HUES64 (cell line): ENCODE measurements around the gene PHC1.
A peak's percentile ranks its signal among the peaks of the same experiment; 100 is the strongest.

Source experiments
- H3K27ac ChIP-seq: 2 replicates; pipeline ENCODE4 v1.7.0; 2013; ENCODE audit warnings: low read depth, low read length, inconsistent platforms
- H3K27me3 ChIP-seq: 2 replicates; pipeline ENCODE4 v1.6.1; 2013; ENCODE audit warnings: mild to moderate bottlenecking, low read length; ENCODE audit not compliant: insufficient read depth
- H3K36me3 ChIP-seq: 2 replicates; pipeline ENCODE4 v1.6.1; 2013; ENCODE audit warnings: mild to moderate bottlenecking, low read length; ENCODE audit not compliant: insufficient read depth
- H3K4me1 ChIP-seq: 2 replicates; pipeline ENCODE4 v1.6.1; 2013; ENCODE audit warnings: mild to moderate bottlenecking, low read length, moderate library complexity; ENCODE audit not compliant: insufficient read depth
- H3K4me3 ChIP-seq: 2 replicates; pipeline ENCODE4 v1.5.1; 2013; ENCODE audit warnings: mild to moderate bottlenecking, low read length, moderate library complexity
- H3K9ac ChIP-seq: 2 replicates; pipeline ENCODE4 v1.6.1; 2013; ENCODE audit warnings: mild to moderate bottlenecking, low read depth, low read length
- H3K9me3 ChIP-seq: 2 replicates; pipeline ENCODE4 v1.6.1; 2013; ENCODE audit warnings: low read depth, low read length; ENCODE audit not compliant: insufficient read depth
- WGBS: fragments of 150-250, 120-280 bp; methylation state at CpG from one replicate; pipeline ENCODE4 v1.1.7; 2013; ENCODE audit warnings: missing lambda C conversion rate; 5-methylcytosine and 5-hydroxymethylcytosine counted together

The PHC1 gene

DNA sequence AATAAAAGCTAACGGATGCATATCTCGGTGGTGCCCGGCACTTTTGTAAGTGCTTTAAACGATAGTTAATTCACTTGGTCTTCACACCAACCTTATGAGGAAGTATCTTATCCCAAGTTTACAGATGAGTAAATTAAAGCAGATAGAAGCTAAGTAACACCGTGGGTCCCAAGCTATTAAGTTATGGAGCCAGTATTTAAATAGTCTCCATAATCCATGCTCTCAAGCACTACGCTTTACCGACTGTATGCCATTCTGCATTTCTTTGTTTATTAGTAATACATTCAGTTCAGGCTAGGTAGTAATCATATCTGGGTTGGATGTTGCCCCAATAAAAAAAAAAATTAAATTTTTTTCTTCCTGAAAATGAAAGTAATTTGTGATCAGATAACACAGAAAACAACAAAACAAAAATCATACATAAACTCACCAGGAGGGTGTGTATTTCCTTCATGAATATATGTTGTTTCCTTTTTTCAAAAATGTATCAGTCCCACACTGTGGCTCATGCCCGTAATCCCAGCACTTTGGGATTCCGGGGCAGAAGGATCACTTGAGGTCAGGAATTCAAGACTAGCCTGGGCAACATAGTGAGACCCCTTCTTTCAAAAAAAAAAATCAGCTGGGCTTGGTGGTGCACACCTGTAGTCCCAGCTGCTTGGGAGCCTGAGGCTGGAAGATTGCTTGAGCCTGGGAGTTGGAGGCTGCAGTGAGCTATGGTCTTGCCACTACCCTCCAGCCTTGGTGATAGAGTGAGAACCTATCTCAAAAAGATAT is 36.6 kb downstream of the PHC1 start:
- H3K27ac ChIP-seq, result no peak overlapping the region
- WGBS, result 60% methylated on average over 7 of the region's 9 CpGs
- H3K9ac ChIP-seq, result peak overlapping the region; percentile 93
- no peaks in the 10 kb centered on the region for H3K27me3 ChIP-seq
- H3K4me3 ChIP-seq, result peak overlapping the region; percentile 85
- peaks cover 25% of the 10 kb centered on the region for H3K36me3 ChIP-seq
- H3K9me3 ChIP-seq, result peaks cover 33% of the 10 kb centered on the region
- peaks cover 13% of the 10 kb centered on the region for H3K4me1 ChIP-seq

DNA sequence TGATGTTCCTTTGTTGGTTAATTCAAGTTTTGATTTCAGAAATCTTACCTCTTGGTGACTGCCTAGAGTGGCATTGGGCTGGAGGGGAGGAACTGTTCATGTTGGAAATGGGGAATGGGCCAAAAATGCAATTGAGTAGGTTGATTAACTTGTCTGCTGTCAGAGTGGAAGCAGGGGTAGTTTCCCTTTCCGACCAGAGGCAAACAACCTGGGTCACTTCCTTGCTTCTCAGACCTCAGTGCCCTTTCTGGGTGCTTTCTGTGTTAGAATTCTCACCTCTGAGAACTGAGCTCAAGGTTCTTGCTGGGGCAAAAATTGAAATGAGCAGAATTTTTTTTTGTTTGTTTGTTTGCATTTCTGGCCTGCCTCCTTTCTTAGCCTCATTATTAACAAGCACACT is 37.4 kb downstream of the PHC1 start:
- peaks cover 22% of the 10 kb centered on the region for H3K36me3 ChIP-seq
- WGBS, result 94% methylated on average over 1 of the region's 1 CpG
- peaks cover 13% of the 10 kb centered on the region for H3K4me1 ChIP-seq
- H3K27ac ChIP-seq, result no peak overlapping the region
- H3K4me3 ChIP-seq, result no peak overlapping the region
- H3K27me3 ChIP-seq, result no peaks in the 10 kb centered on the region
- no peak overlapping the region for H3K9ac ChIP-seq
- peaks cover 35% of the 10 kb centered on the region for H3K9me3 ChIP-seq

DNA sequence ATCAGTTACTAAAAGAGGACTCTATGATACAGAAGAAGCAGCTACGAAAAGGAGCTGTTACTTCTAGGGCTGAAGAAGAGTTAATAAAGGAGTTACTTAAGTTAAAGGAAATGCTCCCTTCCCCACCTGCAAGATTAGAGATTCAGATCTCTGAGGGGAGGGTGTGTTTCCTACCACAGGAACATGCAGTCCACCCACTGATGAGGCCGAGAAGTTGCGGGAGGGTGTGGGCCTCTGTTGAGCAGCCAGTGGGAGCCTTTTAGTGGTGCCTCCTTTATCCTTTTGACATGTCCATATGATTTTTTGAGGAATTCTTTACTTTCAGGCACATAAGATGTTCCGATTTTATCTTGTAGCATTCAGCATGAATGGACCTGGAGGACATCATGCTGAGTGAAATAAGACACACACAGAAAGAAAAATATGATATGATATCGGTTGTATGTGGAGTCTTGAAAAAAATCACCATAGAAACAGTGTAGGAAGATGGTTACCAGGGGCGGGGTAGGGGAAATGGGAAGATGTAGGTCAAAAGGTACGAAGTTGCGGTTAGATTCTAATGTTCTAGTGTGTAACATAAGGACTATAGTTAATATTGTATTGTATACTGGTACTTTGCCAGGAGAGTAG is 39.6 kb downstream of the PHC1 start:
- Histone ChIP-seq H3K27me3 (no peaks in the 10 kb centered on the region), H3K4me3 (no peak overlapping the region), H3K27ac (no peak overlapping the region), H3K9me3 (peaks cover 35% of the 10 kb centered on the region), H3K9ac (no peak overlapping the region), H3K36me3 (peaks cover 22% of the 10 kb centered on the region), H3K4me1 (peaks cover 3% of the 10 kb centered on the region; the same call in 1 of the 2 replicates)
- 96% methylated on average over 8 of the region's 8 CpGs for WGBS

DNA sequence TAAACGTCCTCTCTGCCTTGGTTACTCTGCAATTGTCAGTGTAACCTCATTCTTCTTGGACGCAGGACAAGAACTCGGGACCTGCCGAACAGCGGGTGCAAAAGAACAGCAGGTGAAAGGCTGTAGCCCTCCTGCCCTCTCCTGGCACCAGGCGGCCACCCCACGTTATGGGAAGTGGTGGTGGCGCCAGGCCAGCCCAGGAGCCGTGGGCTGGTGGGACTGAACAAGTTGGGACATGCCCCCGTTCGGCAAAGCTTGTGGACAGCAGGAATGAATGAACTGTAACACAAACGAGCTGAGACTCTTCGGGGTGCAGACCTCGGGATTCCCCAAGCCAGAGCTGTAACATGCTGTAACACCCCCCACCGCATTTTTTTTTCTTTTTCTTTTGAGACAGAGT is 41.8 kb downstream of the PHC1 start:
- Histone ChIP-seq H3K36me3 (peaks cover 22% of the 10 kb centered on the region), H3K4me1 (no peaks in the 10 kb centered on the region), H3K27ac (no peak overlapping the region), H3K9me3 (peaks cover 35% of the 10 kb centered on the region), H3K4me3 (no peak overlapping the region), H3K9ac (no peak overlapping the region), H3K27me3 (no peaks in the 10 kb centered on the region)
- WGBS, result 92% methylated on average over 15 of the region's 15 CpGs

DNA sequence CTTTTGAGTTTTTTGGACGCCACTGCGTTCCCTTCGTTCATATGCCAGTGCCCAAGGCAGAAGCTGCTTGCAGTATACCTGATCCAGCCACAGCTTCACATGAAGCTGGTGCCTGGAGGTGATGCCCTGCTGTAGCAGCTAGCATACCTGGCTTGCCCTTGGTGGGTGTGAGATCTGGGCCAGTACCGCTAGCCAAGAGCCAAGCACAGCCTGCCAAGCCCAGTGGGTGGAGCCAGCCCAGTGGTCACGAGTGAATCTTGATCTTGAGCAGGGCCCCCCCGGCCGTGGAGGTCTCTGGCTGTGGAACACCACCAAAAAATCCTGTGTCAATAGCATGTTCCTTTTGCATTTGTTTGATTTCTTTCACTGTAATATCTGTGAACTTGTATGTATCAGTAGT is 42.5 kb downstream of the PHC1 start:
- no peaks in the 10 kb centered on the region for H3K4me1 ChIP-seq
- no peak overlapping the region for H3K27ac ChIP-seq
- no peak overlapping the region for H3K9ac ChIP-seq
- peaks cover 35% of the 10 kb centered on the region for H3K9me3 ChIP-seq
- H3K27me3 ChIP-seq, result no peaks in the 10 kb centered on the region
- no peak overlapping the region for H3K4me3 ChIP-seq
- 95% methylated on average over 7 of the region's 7 CpGs for WGBS
- peaks cover 22% of the 10 kb centered on the region for H3K36me3 ChIP-seq

DNA sequence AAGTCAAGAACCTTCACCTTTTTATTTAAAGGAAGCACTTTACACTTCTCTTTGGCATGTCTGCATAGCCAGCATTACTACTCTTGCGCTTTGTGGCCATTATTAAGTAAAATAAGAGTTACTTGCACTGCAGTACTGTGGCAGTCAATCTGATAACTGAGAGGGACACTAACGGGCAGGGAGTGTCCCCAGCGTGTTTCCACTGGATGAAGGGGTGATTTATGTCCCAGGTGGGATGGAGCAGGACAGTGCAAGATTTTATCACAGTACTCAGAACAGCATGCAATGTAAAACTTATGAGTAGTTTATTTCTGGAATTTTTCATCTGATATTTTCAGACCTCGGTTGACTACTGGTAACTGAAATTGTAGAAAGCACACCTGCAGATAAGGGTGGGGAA is 43.3 kb downstream of the PHC1 start:
- H3K4me3 ChIP-seq, result no peak overlapping the region
- H3K27ac ChIP-seq, result no peak overlapping the region
- H3K36me3 ChIP-seq, result peaks cover 22% of the 10 kb centered on the region
- no peaks in the 10 kb centered on the region for H3K27me3 ChIP-seq
- 95% methylated on average over 4 of the region's 4 CpGs for WGBS
- H3K9me3 ChIP-seq, result peaks cover 33% of the 10 kb centered on the region
- no peak overlapping the region for H3K9ac ChIP-seq
- H3K4me1 ChIP-seq, result no peaks in the 10 kb centered on the region

DNA sequence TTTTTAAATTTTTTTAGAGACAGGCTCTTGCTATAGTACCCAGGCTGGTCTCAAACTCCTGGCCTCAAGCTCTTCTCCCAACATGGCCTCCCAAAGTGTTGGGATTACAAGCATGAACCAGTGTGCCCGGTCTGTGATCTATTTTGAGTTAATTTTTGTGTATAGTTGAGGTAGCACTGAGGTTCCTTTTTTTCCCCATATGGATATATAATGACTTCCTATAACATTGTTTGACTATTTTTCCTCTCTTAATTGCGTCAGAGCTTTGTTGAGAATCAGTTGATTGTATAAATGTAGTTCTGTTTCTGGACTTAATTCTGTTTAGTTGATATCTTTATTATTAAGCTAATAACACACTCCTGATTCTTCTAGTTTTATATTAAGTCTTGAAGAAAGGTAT is 43.8 kb downstream of the PHC1 start:
- Histone ChIP-seq H3K36me3 (peaks cover 21% of the 10 kb centered on the region), H3K4me3 (no peak overlapping the region), H3K9ac (no peak overlapping the region), H3K27ac (no peak overlapping the region), H3K9me3 (peaks cover 28% of the 10 kb centered on the region), H3K4me1 (no peaks in the 10 kb centered on the region), H3K27me3 (no peaks in the 10 kb centered on the region)
- WGBS, result no CpG with 5 or more reads among the region's 2 CpGs

DNA sequence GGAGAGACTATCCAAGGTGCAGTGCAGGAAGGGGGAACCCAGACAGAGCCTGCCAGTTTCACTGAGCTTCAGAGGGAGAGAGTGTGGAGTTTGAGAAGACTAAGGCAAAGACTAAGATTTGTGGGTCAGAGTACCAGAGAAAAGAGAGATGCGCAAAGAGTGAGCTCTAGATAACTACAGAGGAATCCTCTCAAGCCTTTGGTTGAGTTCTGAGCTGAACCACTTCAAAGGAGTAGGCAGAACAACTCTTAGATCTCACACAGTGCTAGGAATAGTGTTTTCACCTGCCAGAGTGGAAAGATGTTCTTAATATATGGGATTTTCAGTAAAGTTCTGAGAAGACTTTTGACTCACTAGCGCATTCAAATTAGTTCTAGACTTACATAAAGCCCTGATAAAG is 45.9 kb downstream of the PHC1 start:
- Histone ChIP-seq H3K4me3 (no peak overlapping the region), H3K9ac (no peak overlapping the region), H3K4me1 (no peaks in the 10 kb centered on the region), H3K36me3 (peaks cover 8% of the 10 kb centered on the region), H3K9me3 (peaks cover 9% of the 10 kb centered on the region), H3K27me3 (no peaks in the 10 kb centered on the region), H3K27ac (no peak overlapping the region)
- 94% methylated on average over 2 of the region's 2 CpGs for WGBS

DNA sequence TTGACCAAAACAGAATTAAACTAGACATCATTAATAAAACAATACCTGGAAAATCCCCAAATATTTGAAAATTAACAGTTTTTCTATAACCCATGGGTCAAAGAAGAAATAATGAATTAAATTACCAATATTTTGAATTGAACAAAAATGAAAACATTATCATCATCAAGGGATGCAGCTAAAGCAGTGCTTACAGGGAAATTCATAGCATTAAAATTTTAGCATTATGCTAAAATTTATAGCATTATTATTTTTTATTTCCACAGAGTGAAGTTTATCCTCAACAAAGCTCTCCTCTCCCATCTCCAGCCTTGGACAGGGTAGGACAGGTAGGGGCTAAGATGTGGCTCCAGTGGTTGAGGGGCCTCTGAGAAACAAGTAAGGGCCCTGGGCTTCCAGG is 54.5 kb downstream of the PHC1 start:
- H3K9ac ChIP-seq, result no peak overlapping the region
- peaks cover 25% of the 10 kb centered on the region for H3K9me3 ChIP-seq
- H3K27me3 ChIP-seq, result no peaks in the 10 kb centered on the region
- no peak overlapping the region for H3K4me3 ChIP-seq
- no peaks in the 10 kb centered on the region for H3K36me3 ChIP-seq
- no peak overlapping the region for H3K27ac ChIP-seq
- no peaks in the 10 kb centered on the region for H3K4me1 ChIP-seq

DNA sequence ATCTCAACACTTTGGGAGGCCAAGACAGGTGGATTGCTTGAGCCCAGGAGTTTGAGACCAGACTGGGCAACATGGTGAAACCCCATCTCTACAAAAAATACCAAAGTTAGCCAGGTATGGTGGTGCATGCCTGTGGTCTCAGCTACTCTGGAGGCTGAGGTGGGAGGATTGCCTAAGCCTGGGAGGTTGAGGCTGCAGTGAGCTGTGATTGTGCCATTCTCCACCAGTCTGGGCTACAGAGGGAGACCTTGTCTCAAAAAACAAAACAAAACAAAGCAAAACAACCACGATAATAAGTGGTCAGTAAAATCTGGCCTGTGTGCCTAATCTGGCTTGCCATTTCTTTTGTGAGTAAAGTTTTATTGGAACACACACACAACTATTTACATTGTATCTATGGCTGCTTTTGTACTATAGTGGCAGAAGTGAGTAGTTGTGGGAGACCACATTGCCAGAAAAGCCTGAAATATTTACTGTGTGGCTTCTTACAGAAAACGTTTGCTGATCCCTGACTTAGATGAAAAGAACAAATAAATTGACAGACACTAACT is 55.6 kb downstream of the PHC1 start:
- H3K27ac ChIP-seq, result no peak overlapping the region
- no peaks in the 10 kb centered on the region for H3K36me3 ChIP-seq
- 78% methylated on average over 1 of the region's 2 CpGs for WGBS
- H3K4me3 ChIP-seq, result no peak overlapping the region
- no peaks in the 10 kb centered on the region for H3K4me1 ChIP-seq
- no peaks in the 10 kb centered on the region for H3K27me3 ChIP-seq
- H3K9ac ChIP-seq, result no peak overlapping the region
- H3K9me3 ChIP-seq, result peaks cover 25% of the 10 kb centered on the region

DNA sequence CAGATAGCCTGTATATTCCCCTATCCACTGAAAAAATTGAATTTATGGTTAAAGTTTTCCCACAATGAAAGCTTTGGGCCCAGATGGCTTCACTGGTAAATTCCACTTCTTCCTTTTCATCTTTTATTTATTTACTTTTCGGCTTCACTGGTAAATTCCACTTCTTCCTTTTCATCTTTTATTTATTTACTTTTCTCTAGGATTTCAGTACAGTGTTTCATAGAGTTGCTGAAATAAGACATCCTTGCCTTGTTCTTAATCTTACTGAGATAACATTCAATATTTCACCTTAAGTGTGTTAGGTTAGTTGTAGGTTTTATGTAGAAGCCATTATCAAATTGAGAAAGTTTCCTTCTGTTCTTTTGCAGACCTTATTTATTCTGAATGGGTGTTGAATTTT is 56.1 kb downstream of the PHC1 start:
- Histone ChIP-seq H3K4me1 (no peaks in the 10 kb centered on the region), H3K27me3 (no peaks in the 10 kb centered on the region), H3K36me3 (no peaks in the 10 kb centered on the region), H3K9me3 (peaks cover 25% of the 10 kb centered on the region), H3K9ac (no peak overlapping the region), H3K4me3 (no peak overlapping the region), H3K27ac (no peak overlapping the region)
- WGBS, result 85% methylated on average over 1 of the region's 1 CpG
